EH (cell line): ENCODE results near the gene KLK10.
A peak's percentile ranks its signal among the peaks of the same experiment; 100 is the strongest.

Experiments used
- DNase-seq: peaks from one replicate; pipeline ENCODE4 v3.0.0-alpha.2; 2015; ENCODE audit warnings: low read depth

The KLK10 gene

GRCh38 chr19:51025809-51026553 lies 6.5 kb upstream of the KLK10 start:
- DNase-seq, result no peak

DNA sequence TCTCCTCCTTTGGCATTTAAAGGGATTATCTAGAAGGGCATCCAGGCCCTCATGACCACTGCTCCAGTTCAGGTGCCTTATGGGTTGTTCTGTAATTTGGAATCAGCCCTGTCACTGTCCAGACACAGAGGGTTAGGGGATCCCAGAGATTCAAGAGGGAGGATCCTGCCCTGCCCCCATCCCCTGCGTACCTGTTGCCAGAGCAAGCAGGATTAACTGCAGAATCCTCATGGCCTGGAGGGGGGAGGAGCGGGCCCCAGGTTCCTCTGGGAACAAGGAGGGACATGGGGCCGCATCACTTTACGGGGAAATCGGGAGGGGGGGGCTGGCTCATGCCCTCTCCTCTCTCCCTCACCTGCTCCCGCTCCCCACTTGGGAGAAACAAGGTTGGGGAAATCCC lies 5.9 kb upstream of the KLK10 start:
- DNase-seq, result no peak

DNA sequence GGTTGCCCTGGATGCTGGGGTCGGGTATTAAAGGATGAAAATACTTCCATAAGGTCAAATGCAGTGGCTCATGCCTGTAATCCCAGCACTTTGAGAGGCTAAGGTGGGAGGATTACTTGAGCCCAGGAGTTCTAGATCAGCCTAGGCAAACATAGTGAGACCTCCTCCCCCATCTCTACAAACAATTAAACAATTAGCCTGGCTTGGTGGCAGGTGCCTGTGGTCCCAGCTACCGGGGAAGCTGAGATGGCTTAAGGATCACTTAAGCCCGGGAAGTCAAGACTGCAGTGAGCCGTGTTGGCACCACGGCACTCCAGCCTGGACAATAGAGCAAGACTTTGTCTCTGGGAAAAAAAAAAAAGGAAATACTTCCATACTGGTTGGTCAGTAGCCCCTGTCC lies 5.4 kb upstream of the KLK10 start:
- DNase-seq, result no peak

- DNase-seq, result no peak
Measured at GRCh38 chr19:51023946-51024345, 4.4 kb upstream of the KLK10 start.

- no peak for DNase-seq
Measured at GRCh38 chr19:51022526-51022925, 3.0 kb upstream of the KLK10 start.

DNA sequence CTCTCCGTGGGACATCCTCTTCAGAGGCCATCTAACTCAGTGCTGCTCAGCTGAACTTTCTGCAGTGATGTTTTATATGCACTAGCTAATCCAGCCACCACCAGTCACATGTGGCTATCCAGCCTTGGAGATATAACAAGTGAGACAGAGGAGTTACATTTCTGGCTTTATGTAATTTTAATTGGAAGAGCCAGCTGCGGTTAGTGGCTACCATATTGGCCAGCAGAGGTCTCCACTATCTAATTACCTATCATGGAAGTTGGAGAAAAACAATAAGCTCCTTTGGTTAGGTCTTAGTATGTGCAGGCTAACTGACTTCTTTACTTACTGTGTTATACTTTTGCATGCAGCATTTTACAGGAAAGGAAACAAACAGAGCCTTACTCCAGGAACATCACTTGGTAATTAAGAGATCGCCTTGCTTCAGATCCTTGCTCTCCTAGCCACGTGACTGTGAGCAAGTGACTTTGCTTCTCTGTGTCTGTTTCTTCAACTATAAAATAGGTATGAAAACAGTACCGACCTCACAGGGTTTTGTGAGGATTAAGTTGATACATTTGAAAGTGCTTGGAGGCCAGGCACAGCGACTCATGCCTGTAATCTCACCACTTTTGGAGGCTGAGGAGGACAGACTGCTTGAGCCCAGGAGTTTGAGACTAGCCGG lies 1.6 kb upstream of the KLK10 start:
- peak; percentile 30 for DNase-seq

DNA sequence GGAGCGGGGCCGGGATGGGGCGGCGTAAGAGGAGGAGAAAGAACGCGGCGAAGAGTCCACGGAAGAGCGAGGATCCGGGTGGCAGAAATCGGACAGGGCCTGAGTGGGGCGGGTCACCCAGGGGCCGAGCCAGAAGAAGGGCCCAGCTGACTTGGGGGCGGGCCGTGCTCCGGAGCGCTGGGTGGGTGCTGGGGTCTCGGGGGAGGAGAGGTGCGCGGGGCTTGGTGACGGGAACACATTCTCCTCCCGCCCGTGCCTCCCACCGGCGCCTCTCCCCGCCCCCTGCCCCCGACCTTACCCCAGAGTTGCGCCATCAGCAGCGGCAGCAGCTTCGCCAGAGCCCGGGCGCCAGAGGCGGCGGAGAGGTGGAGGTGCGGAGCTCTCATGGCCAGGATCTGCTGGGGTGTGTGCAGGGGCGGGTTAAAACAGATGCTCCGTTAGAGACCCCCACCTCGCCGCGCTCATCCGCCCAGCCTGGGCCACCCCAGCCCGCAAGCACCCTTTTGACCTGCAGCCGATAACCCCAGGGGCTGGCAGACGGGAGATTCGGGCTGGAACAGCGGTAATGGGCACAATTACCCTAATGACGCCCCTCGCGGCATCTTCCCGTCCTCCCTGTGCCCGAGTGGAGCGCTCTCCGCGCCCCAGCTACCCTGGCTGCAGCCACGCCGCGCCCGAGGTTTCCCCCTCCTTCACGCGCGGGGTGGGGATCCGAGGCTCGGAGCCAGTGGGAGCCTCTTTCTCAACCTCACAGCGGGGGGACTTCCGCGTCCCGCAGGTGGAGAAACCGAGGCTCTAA lies 565 bp downstream of the KLK10 start:
- no peak for DNase-seq

GRCh38 chr19:51016798-51017683 lies 2.5 kb downstream of the KLK10 start:
- no peak for DNase-seq

DNA sequence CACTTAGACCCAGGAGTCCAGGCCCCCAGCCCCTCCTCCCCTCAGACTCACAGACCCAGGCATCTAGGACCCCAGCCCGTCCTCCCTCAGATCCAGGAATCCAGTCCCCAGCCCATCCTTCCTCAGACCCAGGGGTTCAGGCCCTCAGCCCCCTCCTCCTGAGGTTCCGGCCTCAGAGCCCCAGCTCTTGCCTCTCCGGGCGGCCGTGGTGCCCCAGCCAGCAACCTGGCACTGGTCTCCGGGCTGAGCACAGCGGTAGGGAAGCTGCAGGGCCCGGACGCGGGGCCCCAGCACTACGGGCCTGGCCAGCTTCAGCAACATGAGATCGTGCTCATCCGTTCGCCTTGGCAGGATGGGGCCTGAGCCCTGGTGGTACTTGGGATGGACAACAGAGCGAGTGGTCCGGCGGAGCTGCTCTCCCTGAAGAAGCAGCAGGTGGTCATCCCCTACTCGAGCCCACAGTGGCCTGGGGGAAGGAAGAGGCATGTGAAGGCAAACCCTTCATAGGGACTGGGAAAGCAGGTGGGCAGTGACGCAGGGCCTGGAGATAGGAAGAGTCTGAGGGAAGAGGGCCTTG lies 3.7 kb downstream of the KLK10 start:
- DNase-seq, result no peak

DNA sequence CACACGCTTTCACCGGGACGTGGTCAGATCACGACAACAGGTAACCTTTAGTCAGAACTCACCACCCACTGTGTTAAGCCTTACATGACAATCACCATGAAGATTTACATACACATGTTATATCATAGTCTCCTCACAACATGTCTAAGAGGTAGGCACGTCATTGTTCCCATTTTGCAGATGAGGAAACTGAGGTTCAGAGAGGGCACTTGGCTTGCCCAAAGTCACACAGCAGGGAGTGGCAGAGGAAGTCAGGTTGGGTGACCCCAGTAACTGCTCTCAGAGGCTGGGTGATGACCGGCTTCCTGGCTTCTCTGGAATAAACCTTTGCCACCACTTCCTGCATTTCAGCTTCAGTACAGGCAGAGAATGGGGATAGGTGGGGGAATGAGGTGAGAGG lies 5.3 kb downstream of the KLK10 start:
- no peak for DNase-seq

DNA sequence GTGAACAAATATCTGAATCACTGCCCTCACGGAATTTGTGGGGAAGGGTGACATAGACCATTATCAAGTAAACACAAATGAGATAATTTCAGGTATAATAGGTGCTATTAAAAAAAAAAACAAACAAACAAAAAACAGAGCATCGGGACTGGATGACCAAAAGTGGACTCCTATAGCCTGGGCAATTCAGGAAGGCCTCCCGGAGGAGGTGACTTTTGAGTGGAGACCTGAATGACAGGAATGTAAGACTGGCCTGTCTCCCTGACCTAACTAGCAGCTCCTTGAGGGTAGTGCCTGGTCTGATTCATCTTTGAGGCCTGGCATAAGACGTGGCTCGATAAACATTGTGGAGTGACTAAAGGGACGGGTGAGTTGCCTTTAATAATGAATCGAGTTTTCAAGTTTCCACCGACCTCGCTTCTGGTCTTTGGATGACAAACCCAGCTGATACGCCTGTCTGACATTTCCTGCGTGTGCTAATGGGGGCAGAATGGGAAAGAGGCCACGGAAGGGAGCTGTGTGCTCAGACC lies 6.8 kb downstream of the KLK10 start:
- DNase-seq, result no peak

DNA sequence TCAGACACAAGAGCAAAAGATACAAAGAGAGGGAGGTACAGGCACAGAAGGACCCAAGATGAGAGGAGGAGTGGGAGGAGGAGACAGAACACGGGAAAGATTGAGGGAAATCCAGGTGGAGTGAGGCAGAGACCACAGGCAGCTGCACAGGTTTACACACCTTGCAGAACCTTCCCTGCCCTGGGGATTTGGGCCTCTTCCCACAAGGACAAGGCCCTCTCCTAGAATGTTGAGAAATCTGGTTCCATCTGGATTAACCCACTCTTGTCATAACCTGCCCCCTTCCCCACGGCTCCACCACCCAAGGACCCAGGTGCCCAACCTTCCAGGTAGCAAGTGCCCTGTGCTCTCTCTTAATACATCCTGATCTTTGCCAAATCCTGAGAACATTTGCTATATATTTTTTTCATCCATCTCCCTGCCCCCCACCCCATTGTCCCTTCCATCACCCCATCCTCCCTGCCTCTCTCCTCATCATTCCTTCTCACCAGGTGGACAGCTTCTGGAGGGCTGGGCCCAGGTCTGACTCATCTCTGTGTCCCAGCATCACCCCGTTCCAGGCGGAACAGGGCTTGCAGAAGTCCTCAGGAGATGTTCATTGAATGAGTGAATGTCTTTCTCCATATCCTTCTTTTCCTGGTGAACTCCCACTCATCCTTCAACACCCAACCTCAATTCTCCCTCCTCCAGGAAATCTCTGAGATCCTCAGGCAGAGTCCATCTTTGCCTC lies 9.3 kb downstream of the KLK10 start:
- no peak for DNase-seq

- DNase-seq, result no peak
Measured at GRCh38 chr19:51009061-51009891, 10.2 kb downstream of the KLK10 start.

GRCh38 chr19:51007488-51007887 lies 12.0 kb downstream of the KLK10 start:
- DNase-seq, result no peak

DNA sequence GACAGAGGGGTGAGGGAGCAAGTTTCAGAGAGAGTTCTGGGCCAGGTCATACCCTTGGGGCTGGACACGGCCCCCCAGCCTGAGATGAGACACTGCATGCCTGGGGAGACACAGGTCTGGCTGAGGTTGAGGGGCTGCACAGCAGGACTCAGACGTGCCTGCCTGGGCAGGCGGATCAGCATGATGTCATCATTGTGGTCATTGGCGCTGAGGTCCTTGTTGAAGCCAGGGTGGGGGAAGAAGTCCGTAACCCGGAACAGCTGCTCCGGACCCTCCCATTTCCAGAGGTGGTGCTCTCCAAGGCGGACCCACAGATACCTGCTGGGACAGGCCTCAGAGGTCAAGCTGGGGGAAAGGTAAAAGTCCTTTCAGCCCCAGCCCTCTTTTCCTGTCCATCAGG lies 13.1 kb downstream of the KLK10 start:
- DNase-seq, result no peak

- no peak for DNase-seq
Measured at GRCh38 chr19:51005248-51005647, 14.3 kb downstream of the KLK10 start.

DNA sequence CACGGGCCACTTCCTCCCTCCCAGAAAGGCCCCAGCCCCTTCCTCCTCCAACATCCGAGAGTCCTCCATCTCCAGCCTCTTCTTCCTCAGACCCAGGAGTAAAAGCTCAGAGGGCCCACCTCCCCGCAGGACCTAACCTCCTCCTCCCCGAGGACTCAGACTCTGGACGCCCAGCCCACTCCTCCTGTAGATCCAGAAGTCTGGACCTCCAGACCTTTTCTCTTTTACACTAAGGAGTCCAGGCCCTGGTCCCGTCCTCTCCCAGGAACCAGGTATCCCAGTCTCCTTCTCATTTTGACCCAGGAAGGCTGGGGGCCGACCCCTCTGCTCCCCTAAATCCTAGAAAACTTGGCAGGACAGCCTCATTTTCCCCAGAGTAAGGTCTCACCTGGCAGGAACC lies 16.2 kb downstream of the KLK10 start:
- no peak for DNase-seq

- DNase-seq, result no peak
Measured at GRCh38 chr19:51002542-51003311, 16.8 kb downstream of the KLK10 start.

DNA sequence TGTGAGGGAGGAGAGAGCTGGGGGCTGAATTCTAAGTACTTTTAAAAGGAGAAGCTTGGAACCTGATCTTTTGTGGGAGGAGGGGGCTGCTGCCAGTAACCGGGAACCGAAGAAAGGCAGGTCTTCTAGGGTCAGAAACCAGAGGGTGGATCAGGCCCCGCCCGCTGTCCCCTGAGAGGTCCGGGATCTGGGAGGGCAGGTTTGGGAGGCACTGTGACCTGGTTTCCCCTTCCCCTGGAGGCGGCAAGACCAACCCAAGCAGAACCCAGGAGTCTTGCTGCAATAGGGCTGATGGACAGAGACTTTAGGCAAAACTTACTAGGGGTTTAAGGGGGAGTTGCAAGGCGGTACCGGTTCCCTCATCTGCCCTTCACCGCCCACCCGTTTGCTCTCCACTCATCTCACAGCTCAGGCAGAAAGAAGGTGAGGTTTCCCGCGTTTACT lies 17.4 kb downstream of the KLK10 start:
- no peak for DNase-seq
